HepG2 (cell line): ENCODE measurements around the gene CTCF. TPM values are rescaled to one million over a fixed set of nuclear protein-coding genes. Genes with fewer than 3 reads are reported as not detected.
A peak's percentile ranks its signal among the peaks of the same experiment; 100 is the strongest.

Experiments
- ATAC-seq: fragments of 200-7000 bp; cut with Tn5 transposase; 3 replicates; pipeline ENCODE4 v1.9.1; 2020; ENCODE audit warnings: mild to moderate bottlenecking, moderate library complexity
- BruUV-seq: library from RNA; stranded (reverse); fragments of 400-500 nt; replicated peaks from 2 replicates; lab custom pipeline; 2021; lab: Mats Ljungman, UMichigan
- CTCF ChIA-PET: fragments of 300-600 bp; formaldehyde crosslinking; extraction: SDS; loops from one replicate; lab custom pipeline; 2021; ENCODE audit warnings: low total read pairs, inconsistent platforms, low intra/inter-chr PET ratio; lab: Yijun Ruan, JAX
- POLR2A ChIA-PET: fragments of 350-600 bp; sonication (Branson Sonifier 250); formaldehyde crosslinking; loops from one replicate; lab custom pipeline; 2020; ENCODE audit warnings: antibody characterized with exemption, inconsistent platforms; lab: Yijun Ruan, JAX
- DNase-seq: peaks from one replicate; pipeline ENCODE4 v3.0.0-alpha.2; 2015; ENCODE audit warnings: low spot score
- FAIRE-seq: peaks from 3 replicates; lab custom pipeline; 2011; peaks lifted over from hg19 to GRCh38; lab: Jason Lieb, UNC
- H2AFZ ChIP-seq: one replicate; pipeline ENCODE4 v1.6.1; 2011; ENCODE audit warnings: low read length, inconsistent platforms
- H3K27ac ChIP-seq: fragments of 300-600 bp; 3 replicates; pipeline ENCODE4 v1.8.0; 2011; ENCODE audit warnings: mixed run types, mild to moderate bottlenecking, mixed read lengths, low read length, inconsistent platforms; ENCODE audit not compliant: insufficient read depth; ENCODE audit errors: extremely low read length
- H3K27me3 ChIP-seq, 2 experiments: fragments of 200-600 bp in 1 of 2; 2 replicates in 1 of 2; 3 replicates in 1 of 2; pipeline versions ENCODE4 v1.6.0 to v1.8.0; 2011; ENCODE audit warnings: low read length in 2 of 2, mild to moderate bottlenecking in 2 of 2, moderate library complexity in 2 of 2, inconsistent platforms in 1 of 2; ENCODE audit not compliant: insufficient read depth in 2 of 2, control insufficient read depth in 1 of 2
- H3K36me3 ChIP-seq, 2 experiments: fragments of 200-600 bp in 1 of 2; replicated peaks in 1 of 2; 2 replicates in 1 of 2; 3 replicates in 1 of 2; pipeline versions ENCODE4 v1.5.1 to v1.8.0; 2011; ENCODE audit warnings: low read length in 2 of 2, inconsistent platforms in 1 of 2; ENCODE audit not compliant: insufficient read depth in 2 of 2, control insufficient read depth in 1 of 2
- H3K4me1 ChIP-seq: 2 replicates; pipeline ENCODE4 v1.5.1; 2012; ENCODE audit warnings: low read length, inconsistent platforms; ENCODE audit not compliant: insufficient read depth
- H3K4me2 ChIP-seq: 2 replicates; pipeline ENCODE4 v1.6.0; 2011; ENCODE audit warnings: low read depth, low read length, inconsistent platforms
- H3K4me3 ChIP-seq, 3 experiments: fragments of 200-600 bp in 1 of 3; sonication (generic), shearing (Covaris generic) in 1 of 3; replicated peaks in 1 of 3; 2 replicates each; pipeline ENCODE4 v1.5.1; 2011 to 2016; ENCODE audit warnings: low read length in 3 of 3, inconsistent platforms in 2 of 3, low read depth in 2 of 3, mild to moderate bottlenecking in 2 of 3, control low read depth in 1 of 3, mixed read lengths in 1 of 3; ENCODE audit not compliant: insufficient read depth in 1 of 3
- H3K79me2 ChIP-seq: one replicate; pipeline ENCODE4 v1.6.1; 2011; ENCODE audit warnings: low read length, inconsistent platforms; ENCODE audit not compliant: insufficient read depth
- H3K9ac ChIP-seq: 2 replicates; pipeline ENCODE4 v1.6.0; 2011; ENCODE audit warnings: mild to moderate bottlenecking, low read depth, low read length, inconsistent platforms; ENCODE audit not compliant: insufficient read depth
- H3K9me3 ChIP-seq: 2 replicates; pipeline ENCODE4 v1.5.1; 2012; ENCODE audit warnings: mild to moderate bottlenecking, low read length
- H4K20me1 ChIP-seq: 2 replicates; pipeline ENCODE4 v1.6.0; 2011; ENCODE audit warnings: inconsistent platforms, mild to moderate bottlenecking, low read length, moderate library complexity; ENCODE audit not compliant: insufficient read depth
- AGO2 ChIP-seq: fragments of 200-400 bp; formaldehyde crosslinking; optimal IDR thresholded peaks from 2 replicates; pipeline ENCODE3; 2017; ENCODE audit warnings: mild to moderate bottlenecking, low read depth, low read length, moderate library complexity
- DPF2 ChIP-seq: sonication (generic); formaldehyde crosslinking; IDR thresholded peaks from 2 replicates; pipeline ENCODE4 v1.4.0; 2020; ENCODE audit warnings: mild to moderate bottlenecking, low read depth, missing genetic modification reagents, borderline replicate concordance
- HNRNPH1 ChIP-seq: fragments of 200-400 bp; formaldehyde crosslinking; optimal IDR thresholded peaks from 2 replicates; pipeline ENCODE3; 2017; ENCODE audit warnings: mild to moderate bottlenecking, low read depth, low read length
- RBM39 ChIP-seq: fragments of 200-400 bp; formaldehyde crosslinking; IDR thresholded peaks from one replicate; pipeline ENCODE4 v1.6.1; 2018; ENCODE audit warnings: antibody characterized with exemption, mild to moderate bottlenecking, low read depth, low read length; ENCODE audit not compliant: poor library complexity, severe bottlenecking
- ZSCAN29 ChIP-seq: sonication (generic); formaldehyde crosslinking; conservative IDR thresholded peaks from 2 replicates; pipeline ENCODE4 v1.4.0; 2020; ENCODE audit warnings: mild to moderate bottlenecking, missing genetic modification reagents
- WGBS: methylation state at CpG from one replicate; pipeline ENCODE4 v1.1.6; 2017; ENCODE audit warnings: low lambda C conversion rate; 5-methylcytosine and 5-hydroxymethylcytosine counted together
- in situ Hi-C: cut with HindIII; loops from 2 replicates; pipeline ENCODE4 v1.10.0; 2017; ENCODE audit warnings: low pct_unique_long_range_greater_than_20kb; ENCODE audit not compliant: extremely low pct_ligation_motif_present
- intact Hi-C: fragments of 100-400 bp; cut with micrococcal nuclease; formaldehyde crosslinking; loops from one replicate; pipeline ENCODE4 v1.10.0; 2022; ENCODE audit not compliant: unreplicated experiment
- polyA plus RNA-seq, 8 experiments: library from polyadenylated mRNA; depleted of rRNA in 3 of 8; stranded (reverse) in 7 of 8; unstranded in 1 of 8; fragments of >200 nt; fragmentation: Illumina TruSeq in 4 of 8; extraction: Trizol in 4 of 8; gene quantifications; 2 replicates each; pipeline versions ENCODE4 v1.2.1 to v1.2.3, GENCODE V29; 2011 to 2016; ENCODE audit warnings: low read depth in 4 of 8, missing spikeins in 1 of 8, mixed read lengths in 1 of 8; ENCODE audit not compliant: insufficient read depth in 1 of 8
- total RNA-seq, 5 experiments: library from RNA; depleted of rRNA; stranded (reverse); fragments of >200 nt; fragmentation: Illumina TruSeq; extraction: Trizol; gene quantifications; 2 replicates each; pipeline ENCODE4 v1.2.3, GENCODE V29; 2016; ENCODE audit warnings: low read depth in 1 of 5
- TF ChIP-seq, protein P1 (sequence below): sonication (generic); formaldehyde crosslinking; IDR thresholded peaks from 2 replicates; pipeline ENCODE4 v1.5.0; 2020; ENCODE audit warnings: missing genetic modification reagents

Gene CTCF
- total and polyA plus RNA-seq, 2 of the 13 experiments (the other 11 are each of a cell fraction or from before 2014, with no cell fraction given): 19.5 to 37.5 TPM

DNA sequence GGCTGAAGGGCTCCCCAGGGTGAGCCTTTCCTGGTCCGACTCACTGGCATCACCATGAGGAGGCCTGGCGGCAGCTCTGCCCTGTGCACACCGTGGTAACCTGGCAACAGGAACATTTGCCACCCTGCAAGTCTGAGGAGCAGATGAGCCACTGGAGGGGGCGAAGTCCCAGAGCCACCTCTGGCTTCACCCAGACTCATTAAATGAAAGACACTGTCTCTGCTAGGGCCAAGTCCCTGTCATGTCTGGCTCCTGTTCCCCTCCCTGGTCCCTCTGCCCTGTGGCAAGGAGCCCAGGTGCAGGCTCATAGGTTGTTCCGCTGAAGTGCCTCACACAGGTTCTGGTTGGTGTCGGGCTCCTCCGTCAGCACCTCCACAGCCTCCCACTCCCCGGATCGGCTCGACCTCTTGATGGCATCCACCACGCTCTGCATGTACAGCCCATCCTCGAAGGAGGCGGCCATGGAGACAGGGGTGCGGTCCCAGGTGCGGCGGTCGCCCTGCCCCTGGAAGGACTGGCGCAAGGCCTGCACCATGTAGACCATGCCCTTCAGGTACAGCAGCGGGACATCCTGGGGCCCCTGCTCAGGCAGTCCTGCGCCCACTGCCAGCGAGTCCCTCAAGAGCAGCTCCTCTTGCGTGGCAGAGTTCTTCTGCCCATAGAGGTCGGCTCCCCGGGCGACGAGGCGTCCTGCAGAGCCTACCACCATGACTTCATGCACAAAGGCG lies 112.7 kb downstream of the CTCF start:
- DNase-seq: no peak
- Histone ChIP-seq H3K79me2 (no peaks in the 10 kb centered on the region), H4K20me1 (no peaks in the 10 kb centered on the region), H3K27ac (no peak overlapping the region), H3K9ac (no peak overlapping the region), H3K36me3 (peaks cover 0 to 4% of the 10 kb centered on the region in 2 experiments; a peak in 2 of 5 replicates), H3K4me3 (no peak overlapping the region), H3K4me2 (no peak overlapping the region), H2AFZ (no peak overlapping the region), H3K4me1 (0 out of 2 replicates have a peak, but pooled peaks cover 5% of the 10 kb centered on the region), H3K27me3 (no peaks in the 10 kb centered on the region), H3K9me3 (no peaks in the 10 kb centered on the region)
- 97% methylated on average over 20 of the region's 28 CpGs for WGBS
- no peak for FAIRE-seq
- no TSS peak for BruUV-seq
- no peak for ATAC-seq
- in situ Hi-C loops: no loop called here
- intact Hi-C loops: loop anchor here (5.0 kb wide), 1 partner anchor 252 kb away; no protein-coding TSS in a partner anchor
- TF ChIP-seq AGO2: peak; percentile 53
- TF ChIP-seq, protein P1, sequence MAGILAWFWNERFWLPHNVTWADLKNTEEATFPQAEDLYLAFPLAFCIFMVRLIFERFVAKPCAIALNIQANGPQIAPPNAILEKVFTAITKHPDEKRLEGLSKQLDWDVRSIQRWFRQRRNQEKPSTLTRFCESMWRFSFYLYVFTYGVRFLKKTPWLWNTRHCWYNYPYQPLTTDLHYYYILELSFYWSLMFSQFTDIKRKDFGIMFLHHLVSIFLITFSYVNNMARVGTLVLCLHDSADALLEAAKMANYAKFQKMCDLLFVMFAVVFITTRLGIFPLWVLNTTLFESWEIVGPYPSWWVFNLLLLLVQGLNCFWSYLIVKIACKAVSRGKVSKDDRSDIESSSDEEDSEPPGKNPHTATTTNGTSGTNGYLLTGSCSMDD (CRISPR knock-in tag): no peak
- TF ChIP-seq, all 625 proteins: peak for 1
- CTCF ChIA-PET: interaction anchor here (2.0 kb wide), 1 partner anchor 154 kb away, joined by 5 read pairs; no protein-coding TSS in a partner anchor
- POLR2A ChIA-PET: no interaction called here

DNA sequence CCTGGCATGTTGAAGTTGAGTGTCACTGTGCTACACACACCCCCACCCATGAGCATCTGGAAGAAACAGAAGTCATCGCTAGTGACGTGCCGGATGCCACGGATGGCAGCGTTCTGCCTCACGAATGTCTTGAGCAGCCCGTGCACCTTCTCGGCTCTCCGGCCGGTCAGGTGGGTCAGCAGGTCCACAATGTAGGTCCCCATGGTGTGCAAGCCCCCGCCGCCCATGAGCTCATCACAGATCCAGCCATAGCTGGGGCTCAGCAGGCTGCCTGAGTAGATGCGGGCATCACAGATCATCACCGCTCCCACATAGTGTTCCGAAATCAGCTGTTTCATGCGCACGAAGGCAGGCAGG lies 113.2 kb downstream of the CTCF start:
- Histone ChIP-seq H3K9me3 (no peaks in the 10 kb centered on the region), H3K4me2 (no peak overlapping the region), H3K79me2 (no peaks in the 10 kb centered on the region), H3K27me3 (no peaks in the 10 kb centered on the region), H3K4me3 (no peak overlapping the region), H3K4me1 (0 out of 2 replicates have a peak, but pooled peaks cover 5% of the 10 kb centered on the region), H3K9ac (no peak overlapping the region), H4K20me1 (no peaks in the 10 kb centered on the region), H3K27ac (no peak overlapping the region), H2AFZ (no peak overlapping the region), H3K36me3 (peaks cover 0 to 8% of the 10 kb centered on the region in 2 experiments; a peak in 2 of 5 replicates)
- no TSS peak for BruUV-seq
- ATAC-seq (no peak), DNase-seq (no peak), FAIRE-seq (no peak)
- intact Hi-C loops: no loop called here
- no peak for TF ChIP-seq RBM39
- TF ChIP-seq ZSCAN29 (CRISPR knock-in tag): no peak
- no peak for TF ChIP-seq HNRNPH1
- no peak for TF ChIP-seq DPF2 (CRISPR knock-in tag)
- in situ Hi-C loops: no loop called here
- ChIA-PET POLR2A (no interaction called here), CTCF (no interaction called here)
- 98% methylated on average over 7 of the region's 17 CpGs for WGBS
